HEK293 (cell line): Measurements from ENCODE around the gene CLNS1A.
"Not testable (repeated sequence)": the region's sequence is repeated elsewhere in the genome, so short reads cannot be mapped to it uniquely, and the experiment has no call there.

Source experiments
- CTCF ChIA-PET: fragments of 350-600 bp; formaldehyde crosslinking; extraction: SDS; loops from one replicate; lab custom pipeline; 2021; ENCODE audit warnings: antibody characterized with exemption; lab: Yijun Ruan, JAX
- POLR2A ChIA-PET: fragments of 300-600 bp; formaldehyde crosslinking; extraction: SDS; loops from one replicate; lab custom pipeline; 2020; ENCODE audit warnings: antibody characterized with exemption, inconsistent platforms; lab: Yijun Ruan, JAX
- H3K27ac ChIP-seq: fragments of 200-500 bp; sonication (Bioruptor generic); 2 replicates; pipeline ENCODE4 v1.5.1; 2014; ENCODE audit warnings: low read depth, low read length, control low read depth, inconsistent platforms; ENCODE audit errors: extremely low read depth
- H3K36me3 ChIP-seq, 2 experiments: fragments of 200-500 bp in 1 of 2; sonication (Bioruptor generic) in 1 of 2; 1 replicate in 1 of 2; 2 replicates in 1 of 2; pipeline ENCODE4 v1.5.1; 2014 to 2017; ENCODE audit warnings: inconsistent platforms in 2 of 2, low read length in 2 of 2; ENCODE audit not compliant: control insufficient read depth in 2 of 2, insufficient read depth in 1 of 2
- H3K4me1 ChIP-seq: fragments of 200-500 bp; sonication (Bioruptor generic); 2 replicates; pipeline ENCODE4 v1.5.1; 2014; ENCODE audit warnings: mild to moderate bottlenecking, low read length, inconsistent platforms; ENCODE audit not compliant: control insufficient read depth, insufficient read depth
- H3K4me3 ChIP-seq: 2 replicates; pipeline ENCODE4 v1.5.1; 2011; ENCODE audit warnings: low read depth, mild to moderate bottlenecking, control low read depth, low read length, moderate library complexity
- H3K9me3 ChIP-seq: fragments of 200-500 bp; sonication (Bioruptor generic); 2 replicates; pipeline ENCODE4 v1.5.1; 2014; ENCODE audit warnings: low read depth, low read length, inconsistent platforms; ENCODE audit not compliant: control insufficient read depth, insufficient read depth
- EGR2 ChIP-seq: fragments of 450-650 bp; formaldehyde crosslinking; IDR thresholded peaks from 2 replicates; pipeline ENCODE4 v1.5.1; 2016; ENCODE audit warnings: low read depth, missing biosample characterization, missing genetic modification characterization
- HOXA7 ChIP-seq: sonication (generic); formaldehyde crosslinking; IDR thresholded peaks from 2 replicates; pipeline ENCODE4 v1.8.1; 2022; ENCODE audit warnings: missing genetic modification reagents, borderline replicate concordance
- KLF16 ChIP-seq: fragments of 450-650 bp; formaldehyde crosslinking; IDR thresholded peaks from 2 replicates; pipeline ENCODE4 v1.5.1; 2017; ENCODE audit warnings: missing biosample characterization, missing genetic modification characterization
- YY2 ChIP-seq: fragments of 450-650 bp; formaldehyde crosslinking; IDR thresholded peaks from 2 replicates; pipeline ENCODE4 v1.5.1; 2016; ENCODE audit warnings: missing biosample characterization, missing genetic modification characterization
- ZNF114 ChIP-seq: fragments of 450-650 bp; formaldehyde crosslinking; IDR thresholded peaks from 2 replicates; pipeline ENCODE4 v1.5.0; 2017; ENCODE audit warnings: missing biosample characterization, missing genetic modification characterization
- ZNF155 ChIP-seq: fragments of 450-650 bp; formaldehyde crosslinking; IDR thresholded peaks from 2 replicates; pipeline ENCODE4 v1.5.1; 2016; ENCODE audit warnings: missing biosample characterization, missing genetic modification characterization
- ZNF214 ChIP-seq: fragments of 450-650 bp; formaldehyde crosslinking; IDR thresholded peaks from 2 replicates; pipeline ENCODE4 v1.5.1; 2017; ENCODE audit warnings: missing biosample characterization, mild to moderate bottlenecking, missing genetic modification characterization, borderline replicate concordance
- ZNF335 ChIP-seq: fragments of 450-650 bp; formaldehyde crosslinking; conservative IDR thresholded peaks from 2 replicates; pipeline ENCODE4 v1.5.1; 2016; ENCODE audit warnings: missing biosample characterization, missing genetic modification characterization
- ZNF366 ChIP-seq: fragments of 450-650 bp; formaldehyde crosslinking; conservative IDR thresholded peaks from 2 replicates; pipeline ENCODE4 v1.5.1; 2016; ENCODE audit warnings: missing biosample characterization, missing genetic modification characterization
- ZNF37A ChIP-seq: fragments of 450-650 bp; IDR thresholded peaks from 2 replicates; pipeline ENCODE4 v1.5.1; 2018; ENCODE audit warnings: missing biosample characterization, missing genetic modification characterization
- ZNF423 ChIP-seq: fragments of 450-650 bp; formaldehyde crosslinking; IDR thresholded peaks from 2 replicates; pipeline ENCODE4 v1.5.1; 2016; ENCODE audit warnings: missing biosample characterization, missing genetic modification characterization
- ZNF571 ChIP-seq: fragments of 450-650 bp; formaldehyde crosslinking; IDR thresholded peaks from 2 replicates; pipeline ENCODE4 v1.5.0; 2017; ENCODE audit warnings: missing biosample characterization, missing genetic modification characterization
- ZNF624 ChIP-seq: fragments of 450-650 bp; formaldehyde crosslinking; IDR thresholded peaks from 2 replicates; pipeline ENCODE4 v1.5.1; 2017; ENCODE audit warnings: missing biosample characterization, missing genetic modification characterization
- ZNF654 ChIP-seq: fragments of 450-650 bp; formaldehyde crosslinking; IDR thresholded peaks from 2 replicates; pipeline ENCODE4 v1.5.1; 2016; ENCODE audit warnings: low read depth, missing biosample characterization, missing genetic modification characterization
- ZNF658 ChIP-seq: fragments of 450-650 bp; formaldehyde crosslinking; IDR thresholded peaks from 2 replicates; pipeline ENCODE4; 2016; ENCODE audit warnings: missing biosample characterization, missing genetic modification characterization
- TF ChIP-seq, protein P1 (sequence below): fragments of 450-650 bp; formaldehyde crosslinking; IDR thresholded peaks from 2 replicates; pipeline ENCODE4 v1.5.1; 2016; ENCODE audit warnings: missing biosample characterization, missing genetic modification characterization
- TF ChIP-seq, protein P2 (sequence below): fragments of 450-650 bp; formaldehyde crosslinking; IDR thresholded peaks from 2 replicates; pipeline ENCODE4 v1.5.1; 2016; ENCODE audit warnings: missing biosample characterization, missing genetic modification characterization

CLNS1A gene

DNA sequence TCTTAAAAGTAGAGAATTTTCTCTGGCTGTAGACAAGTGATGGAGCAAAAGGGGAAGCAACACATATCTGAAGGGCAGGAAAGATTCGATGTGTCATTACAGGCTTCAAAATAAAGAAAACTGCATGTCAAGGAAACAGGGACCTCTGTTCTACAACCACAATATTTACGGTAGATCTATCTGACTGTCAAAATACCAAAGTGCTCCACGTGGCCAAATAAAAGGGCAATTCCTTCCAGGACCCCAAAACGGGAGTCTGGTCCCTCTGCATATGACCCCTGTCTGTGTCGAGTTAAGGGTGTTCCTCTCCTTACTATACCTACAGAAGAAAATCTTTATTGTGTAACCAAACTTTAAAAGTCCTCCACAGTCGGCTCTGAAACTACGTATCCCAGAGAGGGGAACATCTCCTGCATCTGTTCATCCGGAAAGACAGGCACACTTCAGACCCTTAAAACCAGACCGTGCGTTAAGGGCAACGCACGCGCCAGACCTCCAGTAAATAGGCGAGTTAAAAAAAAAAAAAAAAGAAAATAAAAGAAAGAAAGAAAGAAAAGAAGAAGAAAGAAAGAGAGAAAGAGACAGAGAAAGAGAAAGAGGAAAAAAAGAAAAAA is 756 bp downstream of the CLNS1A start:
- TF ChIP-seq, protein P1, sequence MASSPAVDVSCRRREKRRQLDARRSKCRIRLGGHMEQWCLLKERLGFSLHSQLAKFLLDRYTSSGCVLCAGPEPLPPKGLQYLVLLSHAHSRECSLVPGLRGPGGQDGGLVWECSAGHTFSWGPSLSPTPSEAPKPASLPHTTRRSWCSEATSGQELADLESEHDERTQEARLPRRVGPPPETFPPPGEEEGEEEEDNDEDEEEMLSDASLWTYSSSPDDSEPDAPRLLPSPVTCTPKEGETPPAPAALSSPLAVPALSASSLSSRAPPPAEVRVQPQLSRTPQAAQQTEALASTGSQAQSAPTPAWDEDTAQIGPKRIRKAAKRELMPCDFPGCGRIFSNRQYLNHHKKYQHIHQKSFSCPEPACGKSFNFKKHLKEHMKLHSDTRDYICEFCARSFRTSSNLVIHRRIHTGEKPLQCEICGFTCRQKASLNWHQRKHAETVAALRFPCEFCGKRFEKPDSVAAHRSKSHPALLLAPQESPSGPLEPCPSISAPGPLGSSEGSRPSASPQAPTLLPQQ (tag by site-specific recombination), result peak; percentile 67
- TF ChIP-seq ZNF335 (tag by site-specific recombination) (peak; percentile 82; the same call in 1 of the 2 replicates), ZNF658 (tag by site-specific recombination) (no peak), ZNF366 (tag by site-specific recombination) (peak; percentile 33; the same call in 1 of the 2 replicates)
- Histone ChIP-seq H3K9me3 (no peaks in the 10 kb centered on the region), H3K4me1 (no peaks in the 10 kb centered on the region), H3K36me3 (peaks cover 0 to 19% of the 10 kb centered on the region in 2 experiments; a peak in 2 of 3 replicates), H3K27ac (peak overlapping the region; percentile 62; the same call in 1 of the 2 replicates), H3K4me3 (peak overlapping the region; percentile 98)
- POLR2A ChIA-PET, result interaction anchor here (0.6 to 1.0 kb wide), 3 partner anchors 20 to 358 kb away, joined by 3 to 14 read pairs (median 3); partner anchors contain the start of gene INTS4
- CTCF ChIA-PET, result no interaction called here

DNA sequence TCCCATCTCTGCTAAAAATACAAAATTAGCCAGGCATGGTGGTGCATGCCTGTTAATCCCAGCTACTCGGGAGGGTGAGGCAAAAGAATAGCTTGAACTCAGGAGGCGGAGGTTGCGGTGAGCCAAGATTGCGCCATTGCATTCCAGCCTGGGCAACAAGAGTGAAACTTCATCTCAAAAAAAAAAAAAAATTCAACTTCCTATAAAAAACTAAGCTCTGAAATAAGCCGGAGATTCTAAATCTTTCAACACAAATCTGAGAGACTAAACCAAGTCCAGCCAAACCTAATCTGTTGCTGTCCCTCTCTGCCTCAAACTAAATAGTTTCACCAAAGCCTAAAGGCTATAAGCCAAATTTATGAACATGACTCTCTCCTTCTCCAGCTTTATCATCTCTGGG is 3.7 kb downstream of the CLNS1A start:
- CTCF ChIA-PET, result interaction anchor here (0.6 to 1.5 kb wide), 3 partner anchors 15 to 151 kb away, joined by 3 to 4 read pairs (median 3); no protein-coding TSS in a partner anchor
- POLR2A ChIA-PET, result interaction anchor here (1.0 kb wide), 1 partner anchor 26 kb away, joined by 3 read pairs; no protein-coding TSS in a partner anchor
- not testable (repeated sequence) for H3K4me1 ChIP-seq

DNA sequence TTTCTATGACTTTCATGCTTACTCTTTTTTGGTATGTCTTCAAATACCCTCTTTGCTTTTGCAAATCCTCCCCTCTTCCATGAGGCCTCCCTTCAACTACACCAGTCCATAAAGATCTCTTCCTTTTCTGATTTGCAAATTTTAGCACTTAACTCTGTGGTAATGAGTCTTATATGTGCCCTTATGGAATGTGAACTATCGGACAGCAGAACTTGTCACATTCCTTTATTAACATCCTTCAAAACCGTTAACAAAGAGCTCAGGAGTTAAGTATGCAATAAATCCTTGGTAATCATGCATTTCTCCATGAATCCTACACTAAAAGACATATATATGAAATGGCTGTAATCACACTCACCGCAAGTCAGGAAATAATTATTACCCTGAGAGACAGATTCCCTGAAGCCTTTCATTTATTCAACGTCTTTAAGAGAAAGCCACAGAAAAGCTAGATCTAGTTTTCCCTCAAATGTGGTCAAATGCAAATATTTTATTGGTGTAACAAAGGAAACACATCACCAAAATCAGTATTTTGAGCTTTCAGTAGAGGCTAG is 7.4 kb downstream of the CLNS1A start:
- ChIA-PET POLR2A (no interaction called here), CTCF (interaction anchor here (1.0 kb wide), 1 partner anchor 11 kb away, joined by 8 read pairs; no protein-coding TSS in a partner anchor)
- TF ChIP-seq ZNF37A (tag by site-specific recombination), result no peak
- TF ChIP-seq ZNF214 (tag by site-specific recombination), result no peak
- TF ChIP-seq EGR2 (tag by site-specific recombination), result no peak
- no peak for TF ChIP-seq YY2 (tag by site-specific recombination)
- no peak for TF ChIP-seq ZNF571 (tag by site-specific recombination)
- TF ChIP-seq ZNF155 (tag by site-specific recombination), result no peak
- TF ChIP-seq ZNF423 (tag by site-specific recombination), result no peak
- TF ChIP-seq ZNF624 (tag by site-specific recombination), result no peak
- TF ChIP-seq KLF16 (tag by site-specific recombination), result no peak
- H3K36me3 ChIP-seq, result peaks cover 0 to 52% of the 10 kb centered on the region in 2 experiments; a peak in 2 of 3 replicates
- H3K4me1 ChIP-seq, result no peaks in the 10 kb centered on the region
- H3K9me3 ChIP-seq, result no peaks in the 10 kb centered on the region
- no peak overlapping the region for H3K4me3 ChIP-seq
- no peak overlapping the region for H3K27ac ChIP-seq

More for the DNA sequence above, 3.7 kb downstream of the CLNS1A start:
- H3K27ac ChIP-seq, H3K9me3 ChIP-seq, H3K4me3 ChIP-seq: not testable (repeated sequence)
- H3K36me3 ChIP-seq, result peaks cover 0 to 32% of the 10 kb centered on the region in 2 experiments; a peak in 2 of 3 replicates

DNA sequence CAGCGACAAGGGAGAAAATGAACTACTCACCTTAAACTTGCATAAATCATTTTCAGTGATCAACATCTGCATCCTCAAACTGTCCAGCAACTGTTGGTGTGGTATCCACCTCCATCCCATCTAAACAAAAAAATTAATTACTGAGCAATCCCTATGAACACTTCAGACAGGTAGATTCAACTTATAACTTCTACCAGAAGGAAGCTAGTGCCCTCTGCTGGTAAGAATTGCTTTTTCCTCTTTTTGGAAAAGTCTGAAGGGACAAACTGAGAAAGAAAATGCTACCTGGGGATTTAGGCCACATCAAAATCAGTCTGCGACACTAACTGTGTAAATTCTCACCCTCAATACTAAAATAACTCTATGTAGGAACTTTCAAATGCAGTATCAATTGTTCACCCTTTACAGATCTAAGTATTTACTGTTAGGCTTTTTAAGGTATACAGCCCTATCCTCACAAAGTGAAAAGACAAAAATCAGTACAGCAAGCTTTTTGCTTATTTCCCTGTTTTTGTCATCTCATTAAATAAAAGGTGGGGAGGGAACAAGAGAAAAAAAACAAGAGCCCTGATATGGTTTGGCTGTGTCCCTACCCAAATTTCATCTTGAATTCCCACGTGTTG is 17.9 kb downstream of the CLNS1A start:
- H3K4me1 ChIP-seq, result no peaks in the 10 kb centered on the region
- H3K27ac ChIP-seq, result no peak overlapping the region
- no peaks in the 10 kb centered on the region for H3K9me3 ChIP-seq
- no peak for TF ChIP-seq ZNF571 (tag by site-specific recombination)
- TF ChIP-seq, protein P2, sequence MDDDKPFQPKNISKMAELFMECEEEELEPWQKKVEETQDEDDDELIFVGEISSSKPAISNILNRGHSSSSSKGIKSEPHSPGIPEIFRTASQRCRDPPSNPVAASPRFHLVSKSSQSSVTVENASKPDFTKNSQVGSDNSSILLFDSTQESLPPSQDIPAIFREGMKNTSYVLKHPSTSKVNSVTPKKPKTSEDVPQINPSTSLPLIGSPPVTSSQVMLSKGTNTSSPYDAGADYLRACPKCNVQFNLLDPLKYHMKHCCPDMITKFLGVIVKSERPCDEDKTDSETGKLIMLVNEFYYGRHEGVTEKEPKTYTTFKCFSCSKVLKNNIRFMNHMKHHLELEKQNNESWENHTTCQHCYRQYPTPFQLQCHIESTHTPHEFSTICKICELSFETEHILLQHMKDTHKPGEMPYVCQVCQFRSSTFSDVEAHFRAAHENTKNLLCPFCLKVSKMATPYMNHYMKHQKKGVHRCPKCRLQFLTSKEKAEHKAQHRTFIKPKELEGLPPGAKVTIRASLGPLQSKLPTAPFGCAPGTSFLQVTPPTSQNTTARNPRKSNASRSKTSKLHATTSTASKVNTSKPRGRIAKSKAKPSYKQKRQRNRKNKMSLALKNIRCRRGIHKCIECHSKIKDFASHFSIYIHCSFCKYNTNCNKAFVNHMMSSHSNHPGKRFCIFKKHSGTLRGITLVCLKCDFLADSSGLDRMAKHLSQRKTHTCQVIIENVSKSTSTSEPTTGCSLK, result no peak
- peak; percentile 67 for TF ChIP-seq ZNF654 (tag by site-specific recombination)
- TF ChIP-seq HOXA7 (CRISPR knock-in tag), result no peak
- no peak for TF ChIP-seq ZNF114
- CTCF ChIA-PET, result interaction anchor here (0.6 to 2.9 kb wide), 31 partner anchors 9 to 884 kb away, joined by 3 to 18 read pairs (median 3); partner anchors contain the start of genes AQP11 and MYO7A
- peaks cover 19 to 91% of the 10 kb centered on the region in 2 experiments for H3K36me3 ChIP-seq
- POLR2A ChIA-PET, result no interaction called here
- no peak overlapping the region for H3K4me3 ChIP-seq
